GM21367 (cell line): ENCODE measurements around the gene TRNAU1AP.
"Not testable (repeated sequence)": the region's sequence is repeated elsewhere in the genome, so short reads cannot be mapped to it uniquely, and the experiment has no call there.

Source experiments
- ATAC-seq: cut with Tn5 transposase; IDR thresholded peaks from one replicate; pipeline ENCODE4 v1.9.1; 2021; ENCODE audit not compliant: unreplicated experiment

TRNAU1AP gene

GRCh38 chr1:28552758-28553663 lies at the start of gene TRNAU1AP:
Gene TRNAU1AP (plus strand): TSS chr1:28553085. CDS start chr1:28553111, 26 bp downstream.
- ATAC-seq = peak; percentile 85

- ATAC-seq = no peak
These were observed 49.8 kb upstream of the TRNAU1AP start for GRCh38 chr1:28503117-28503516.

GRCh38 chr1:28505406-28506187 lies 47.3 kb upstream of the TRNAU1AP start, which contains the start of gene RCC1:
Gene RCC1 (plus strand): TSS chr1:28506043. CDS start chr1:28529867, 23,824 bp downstream.
- peak; percentile 69 for ATAC-seq

- no peak for ATAC-seq
These were observed 46.0 kb upstream of the TRNAU1AP start for GRCh38 chr1:28506907-28507246.

GRCh38 chr1:28507247-28507645 lies 45.6 kb upstream of the TRNAU1AP start:
- no peak for ATAC-seq

GRCh38 chr1:28507646-28508434 lies 45.0 kb upstream of the TRNAU1AP start:
- no peak for ATAC-seq

GRCh38 chr1:28508435-28508754 lies 44.5 kb upstream of the TRNAU1AP start:
- ATAC-seq = no peak

- ATAC-seq = no peak
These were observed 43.1 kb upstream of the TRNAU1AP start for GRCh38 chr1:28509705-28510272.

GRCh38 chr1:28510273-28510969 lies 42.5 kb upstream of the TRNAU1AP start:
- ATAC-seq = no peak

GRCh38 chr1:28510970-28511440 lies 41.9 kb upstream of the TRNAU1AP start:
- no peak for ATAC-seq

- no peak for ATAC-seq
These were observed 40.8 kb upstream of the TRNAU1AP start for GRCh38 chr1:28512058-28512611.

- ATAC-seq = not testable (repeated sequence)
These were observed 38.4 kb upstream of the TRNAU1AP start for GRCh38 chr1:28514445-28514933.

- ATAC-seq = no peak
These were observed 36.3 kb upstream of the TRNAU1AP start for GRCh38 chr1:28516518-28516956.

- ATAC-seq = no peak
These were observed 35.3 kb upstream of the TRNAU1AP start for GRCh38 chr1:28517649-28517999.

- ATAC-seq = peak; percentile 59
These were observed 34.7 kb upstream of the TRNAU1AP start for GRCh38 chr1:28518000-28518744.

- peak; percentile 11 for ATAC-seq
These were observed 34.0 kb upstream of the TRNAU1AP start for GRCh38 chr1:28518745-28519341.

GRCh38 chr1:28519946-28520725 lies 32.7 kb upstream of the TRNAU1AP start:
- no peak for ATAC-seq

GRCh38 chr1:28520796-28521195 lies 32.1 kb upstream of the TRNAU1AP start:
- not testable (repeated sequence) for ATAC-seq
